Hematopoietic multipotent progenitor cell treated with erythropoietin and hydrocortisone succinate and interleukin-3 and kit ligand, for 4 days (in vitro differentiated cells): Measurements from ENCODE around the gene CCDC69.

Experiments used
- DNase-seq: peaks from one replicate; pipeline ENCODE4 v3.0.0-alpha.2; 2015

The CCDC69 gene

DNA sequence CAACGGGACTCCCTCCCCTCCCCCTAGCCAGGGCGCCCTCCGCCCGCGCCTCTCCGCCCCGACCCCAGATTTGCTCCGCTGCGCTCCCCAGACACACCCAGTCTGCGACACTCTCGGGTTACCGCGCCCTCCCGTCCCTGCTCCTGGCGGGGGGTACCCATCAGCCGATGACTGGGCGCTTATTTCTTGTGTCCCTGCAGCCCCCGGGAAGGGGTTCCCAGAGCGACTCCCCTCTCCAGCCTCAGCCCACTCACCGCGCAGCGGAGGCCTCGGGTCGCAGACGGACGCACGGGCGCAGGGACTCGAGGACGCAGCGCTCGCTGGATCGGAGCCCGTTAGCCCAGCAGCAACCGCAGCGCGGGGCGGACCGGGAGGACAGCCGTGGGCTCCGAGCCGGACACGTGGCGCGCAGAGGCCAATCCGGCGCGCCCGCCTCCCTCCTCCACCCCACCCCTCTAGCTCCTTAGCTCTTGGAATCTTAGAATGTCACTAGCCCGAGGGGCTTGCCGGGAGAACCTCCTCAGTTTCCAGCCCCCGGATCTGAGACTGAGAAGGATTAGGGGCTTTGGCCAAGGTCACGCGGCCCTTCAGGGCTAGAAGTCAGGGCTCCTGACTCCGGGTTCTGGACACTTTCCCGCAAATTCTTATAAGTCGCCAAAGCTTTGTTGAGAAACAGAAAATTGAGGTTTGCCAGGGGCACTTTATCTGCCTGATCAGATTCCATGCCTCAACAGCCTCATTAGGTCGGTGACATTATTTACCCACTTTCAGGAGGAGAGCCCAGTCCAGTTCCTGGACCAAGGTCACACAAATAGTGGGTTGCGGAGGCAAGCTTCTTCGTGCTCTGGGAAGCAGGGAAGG, 66.2 kb downstream of the CCDC69 start, which contains the start of gene ANXA6:
ANXA6 (minus strand) TSS at position 354 of the 861 bp plus-strand sequence. CDS start 9,878 bp downstream, outside the sequence.
- DNase-seq = peak; percentile 87

DNA sequence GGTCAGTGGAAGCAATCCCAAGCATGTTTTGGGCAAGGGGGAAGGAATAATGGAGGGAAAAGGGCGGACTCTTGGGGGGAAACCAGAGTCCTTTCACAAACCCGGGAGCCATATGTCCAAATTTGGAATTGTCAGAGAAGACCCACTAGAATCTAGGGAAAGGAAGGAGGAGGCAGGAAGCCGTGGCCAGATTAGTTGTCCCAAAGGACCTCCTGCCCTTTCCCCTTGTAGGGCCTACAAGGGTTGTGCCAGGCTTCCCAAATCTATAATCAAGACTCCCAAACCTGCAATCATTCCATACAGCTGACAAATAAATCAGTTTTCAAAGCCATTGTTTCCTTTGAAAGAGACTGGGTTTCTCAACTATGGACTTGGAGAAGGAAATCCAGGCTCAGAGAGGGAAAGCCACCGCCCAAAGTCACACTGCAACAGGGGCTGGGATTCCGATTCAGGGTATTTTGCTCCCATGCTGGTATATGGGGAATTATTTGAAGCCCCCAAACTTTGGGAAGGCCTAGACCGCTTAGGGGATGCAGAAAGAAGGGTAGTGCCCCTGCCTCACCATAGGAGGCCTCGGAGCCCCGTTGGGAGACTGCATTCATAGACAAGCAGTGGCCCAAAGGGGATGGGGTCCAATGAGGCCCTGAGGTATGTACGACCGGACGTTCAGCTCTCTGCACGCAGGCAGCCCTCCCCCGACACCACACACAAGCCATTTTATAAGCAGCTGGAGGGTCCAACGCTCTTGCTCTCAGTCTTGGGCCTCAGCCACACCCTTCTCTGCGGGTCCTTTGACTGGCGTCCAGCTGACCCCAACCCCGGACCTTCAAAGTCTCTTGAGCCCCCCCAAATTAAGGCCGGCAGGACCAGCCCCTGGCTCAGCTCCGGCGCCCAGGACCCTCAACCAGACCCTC, 67.1 kb downstream of the CCDC69 start:
- peak; percentile 56 for DNase-seq

DNA sequence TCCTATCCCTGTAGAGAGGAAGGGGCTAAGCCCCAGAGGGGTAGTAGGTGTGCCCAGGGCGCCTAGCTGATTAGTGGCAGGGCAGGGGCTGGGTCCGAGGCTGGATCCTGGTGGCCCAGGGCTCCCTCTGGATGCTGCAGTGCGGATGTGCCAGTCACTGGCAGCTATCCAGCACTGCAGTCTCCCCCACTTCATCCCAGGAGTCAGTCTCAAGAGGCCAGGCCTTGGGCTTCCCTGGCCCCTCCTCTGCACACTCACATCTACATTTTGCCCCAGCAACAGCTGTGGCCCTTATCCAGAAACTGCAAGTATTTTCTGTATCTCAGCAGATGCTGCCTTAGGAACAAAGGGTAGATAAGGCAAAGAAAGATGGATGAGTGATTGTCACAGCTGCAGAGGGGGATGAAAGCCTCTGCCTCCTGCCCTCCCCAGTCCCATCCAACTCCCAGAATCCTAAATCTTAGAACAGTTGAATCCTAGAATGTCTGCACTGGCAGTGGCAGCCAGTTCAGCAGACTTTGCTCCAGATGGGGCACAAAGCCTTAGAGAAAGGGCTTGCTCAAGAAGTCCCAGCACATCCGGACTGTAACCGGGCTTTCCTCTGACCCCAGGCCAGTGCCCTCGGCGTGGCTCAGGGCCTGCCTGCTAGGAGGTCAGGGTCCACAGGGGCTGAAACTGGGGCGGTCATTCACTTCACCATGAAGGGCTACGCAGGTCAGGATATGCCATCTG, 68.0 kb downstream of the CCDC69 start:
- DNase-seq = peak; percentile 69

DNA sequence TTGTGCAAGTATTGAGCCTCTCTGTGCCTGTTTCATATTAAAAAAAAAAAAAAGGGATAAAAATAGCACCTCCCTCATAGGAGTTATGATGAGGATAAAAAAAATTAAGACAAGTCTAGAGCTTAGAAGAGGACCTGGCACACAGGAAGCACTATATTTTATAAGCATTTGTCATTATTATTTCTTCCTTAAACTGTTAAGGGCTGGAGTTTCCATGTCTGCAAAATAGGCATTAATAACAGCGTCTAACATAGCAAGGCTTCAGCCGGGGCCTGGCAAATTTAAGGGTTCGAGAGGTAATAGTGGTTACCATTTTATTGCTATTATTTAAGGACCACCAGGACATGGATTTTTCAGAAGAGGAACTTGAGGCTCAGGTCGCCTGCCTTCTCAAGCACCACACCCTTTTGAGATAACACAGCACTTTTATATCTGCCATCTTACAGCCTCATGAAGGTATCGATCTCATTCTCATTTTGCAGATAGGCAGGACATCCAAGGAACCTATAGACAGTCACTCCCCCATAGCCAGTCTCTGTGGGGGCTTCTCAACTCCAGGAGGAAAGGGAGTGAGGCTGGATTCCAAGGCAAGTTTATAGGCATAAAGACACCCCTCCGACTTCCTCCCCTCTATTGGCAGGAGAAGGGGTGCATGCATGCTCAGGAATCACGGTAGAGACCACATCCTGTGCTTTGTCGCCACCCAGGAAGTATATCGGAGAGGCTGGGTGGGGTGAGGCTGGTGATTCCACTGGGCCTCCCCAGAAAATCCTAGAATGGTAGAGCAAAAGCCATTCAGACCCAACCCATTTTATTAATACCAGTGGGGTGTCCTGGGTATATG, 68.7 kb downstream of the CCDC69 start:
- peak; percentile 53 for DNase-seq

DNA sequence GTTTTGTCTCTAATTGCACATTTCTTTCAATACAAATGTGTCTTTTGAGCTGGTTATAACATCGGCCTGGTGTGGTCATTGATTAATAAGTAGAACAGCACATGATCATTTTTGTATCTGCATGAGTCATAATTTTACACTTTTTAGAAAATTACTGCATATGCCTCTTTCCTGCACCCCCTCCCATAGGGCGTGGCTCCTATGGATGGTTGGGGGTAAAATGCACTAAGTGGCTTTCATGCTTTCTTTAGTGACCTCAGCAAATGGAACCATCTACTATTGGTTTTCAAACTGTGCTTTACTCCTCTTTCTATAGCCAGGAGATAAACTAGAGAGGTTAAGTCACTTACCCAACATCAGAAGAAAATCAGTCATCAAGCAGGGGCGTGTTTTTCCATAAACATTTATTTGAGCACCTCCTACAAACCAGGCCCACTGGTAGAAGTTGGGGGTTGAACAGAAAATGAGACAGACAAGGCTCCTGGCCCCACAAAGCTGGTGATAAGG, 70.1 kb downstream of the CCDC69 start:
- DNase-seq = no peak

DNA sequence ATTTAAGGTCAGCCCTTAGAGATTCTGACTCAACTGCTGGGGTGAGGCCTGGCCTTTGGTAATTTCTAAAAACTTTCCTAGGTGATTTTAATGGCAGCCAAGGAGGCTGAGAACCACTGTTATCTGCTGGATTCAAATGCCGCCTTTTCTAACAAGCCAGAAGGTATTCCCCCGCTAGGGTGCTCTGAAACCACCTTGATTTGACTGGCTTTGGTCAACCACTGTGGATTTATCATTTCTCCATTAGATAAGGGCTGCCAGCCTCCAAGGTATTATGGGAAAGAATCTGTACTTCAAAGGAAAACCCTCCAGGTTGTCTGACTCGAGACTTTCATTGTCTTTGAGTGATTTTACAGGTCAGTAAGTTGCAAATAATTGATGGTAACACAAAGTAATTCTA, 70.6 kb downstream of the CCDC69 start:
- DNase-seq = no peak

DNA sequence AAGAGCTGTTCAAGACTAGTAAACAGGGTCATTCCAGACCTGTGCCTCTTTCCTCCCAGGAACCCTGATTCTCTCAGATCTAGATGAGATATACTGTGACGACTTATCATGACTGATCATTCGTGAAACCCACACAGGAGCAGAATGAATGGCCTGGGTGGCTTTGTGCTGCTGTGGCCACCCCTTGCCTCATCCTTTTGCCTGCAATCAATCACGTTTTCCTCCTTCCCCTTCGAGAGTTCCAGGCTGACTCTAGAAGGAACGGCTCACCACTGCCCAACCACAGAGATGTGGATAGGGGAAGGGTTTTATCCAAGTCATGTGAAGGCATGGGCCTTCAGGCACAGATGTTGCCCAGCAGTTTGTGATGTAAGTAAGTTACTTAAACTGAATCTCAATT, 72.1 kb downstream of the CCDC69 start:
- DNase-seq = peak; percentile 83

DNA sequence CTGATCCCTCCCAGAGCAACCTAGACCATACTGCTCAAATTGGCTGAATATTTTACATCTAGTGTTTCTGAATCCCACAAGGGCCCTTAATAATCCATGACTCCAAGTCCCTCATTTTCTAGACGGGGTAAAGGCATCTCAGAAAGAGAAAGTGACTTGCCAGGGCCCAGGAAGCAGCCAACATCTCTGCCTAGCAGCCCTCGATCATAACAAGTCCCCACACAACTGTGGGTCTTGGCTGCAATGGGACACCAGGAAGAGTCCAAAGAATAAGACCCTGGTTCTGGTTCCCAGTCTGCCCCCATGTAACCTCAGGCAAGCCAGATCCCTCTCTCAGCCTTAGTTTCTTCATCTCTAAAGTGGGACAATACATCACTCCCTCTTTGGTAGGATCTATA, 72.6 kb downstream of the CCDC69 start:
- DNase-seq = no peak

DNA sequence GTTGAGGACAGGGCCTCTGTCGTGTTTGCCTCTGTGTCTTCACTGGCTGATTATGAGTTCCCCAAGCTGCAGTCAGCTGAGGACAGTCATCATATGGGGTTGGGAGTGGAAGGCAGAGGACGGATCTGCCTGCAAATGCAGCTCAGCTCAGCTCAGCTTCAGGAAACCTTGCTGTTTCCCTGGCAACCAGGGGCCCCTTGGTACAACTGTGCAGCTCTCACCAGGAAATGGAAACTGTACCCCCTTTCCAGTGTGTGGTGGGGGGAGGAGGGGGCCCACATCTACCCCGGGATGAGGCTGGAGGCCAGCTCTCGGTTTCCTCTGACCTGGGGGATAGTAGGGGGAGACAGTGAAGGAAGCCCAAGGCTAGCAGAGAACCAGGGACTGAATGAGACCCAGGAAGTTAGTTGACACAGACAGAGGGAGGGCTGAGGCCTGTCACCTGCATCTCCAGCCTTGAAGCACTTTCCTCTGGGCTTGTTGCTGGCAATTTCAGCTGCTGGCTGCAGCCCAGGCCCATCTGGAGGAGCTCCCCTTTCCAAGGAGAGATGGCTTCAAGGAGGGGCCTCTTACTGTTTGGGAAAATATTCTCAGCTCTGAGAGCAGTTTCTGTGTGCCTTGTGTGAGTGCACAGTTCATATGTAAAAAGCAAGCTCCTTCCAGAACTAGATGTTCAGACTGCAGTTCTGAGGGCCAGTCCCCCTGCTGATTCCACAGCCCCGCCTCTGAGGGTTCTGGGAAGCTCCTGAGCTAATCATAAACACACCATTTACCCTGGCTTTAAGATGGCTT, 73.2 kb downstream of the CCDC69 start:
- peak; percentile 81 for DNase-seq

DNA sequence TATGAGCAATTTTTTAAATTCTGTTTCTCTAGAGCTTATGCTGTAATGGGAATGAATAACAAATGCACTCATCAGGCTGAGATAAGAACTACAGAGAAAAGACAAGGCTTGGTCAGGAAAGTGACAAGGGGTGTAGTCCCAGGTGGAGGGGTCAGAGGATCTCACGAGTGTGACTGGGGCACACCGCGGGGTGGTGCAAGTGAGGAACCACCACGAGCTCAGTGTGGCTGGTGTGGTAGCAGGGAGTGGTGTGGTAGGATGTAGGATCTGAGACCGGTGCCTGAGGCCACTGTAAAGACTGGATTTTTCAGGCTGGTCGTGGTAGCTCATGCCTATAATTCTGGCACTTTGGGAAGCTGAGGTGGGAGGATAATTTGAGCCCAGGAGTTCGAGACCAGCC, 75.3 kb downstream of the CCDC69 start:
- no peak for DNase-seq

DNA sequence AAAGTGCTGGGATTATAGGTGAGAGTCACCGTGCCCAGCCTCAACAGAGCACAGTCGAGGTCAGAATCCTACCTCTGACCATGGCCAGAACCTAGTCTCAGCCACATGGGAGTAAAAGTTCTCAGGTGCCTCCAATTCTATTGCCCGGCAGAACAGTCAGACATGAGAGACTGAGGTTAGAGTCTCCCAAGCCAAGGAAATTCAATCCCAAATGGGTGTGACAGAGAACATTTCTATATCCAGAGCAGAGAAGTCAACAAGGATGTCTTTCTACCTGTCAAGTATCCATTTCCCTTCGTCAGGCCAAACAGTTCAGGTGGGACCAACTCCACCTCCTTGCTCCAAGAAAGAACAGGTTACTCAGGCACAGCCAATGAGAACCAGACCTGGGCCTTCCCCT, 76.9 kb downstream of the CCDC69 start:
- DNase-seq = no peak

DNA sequence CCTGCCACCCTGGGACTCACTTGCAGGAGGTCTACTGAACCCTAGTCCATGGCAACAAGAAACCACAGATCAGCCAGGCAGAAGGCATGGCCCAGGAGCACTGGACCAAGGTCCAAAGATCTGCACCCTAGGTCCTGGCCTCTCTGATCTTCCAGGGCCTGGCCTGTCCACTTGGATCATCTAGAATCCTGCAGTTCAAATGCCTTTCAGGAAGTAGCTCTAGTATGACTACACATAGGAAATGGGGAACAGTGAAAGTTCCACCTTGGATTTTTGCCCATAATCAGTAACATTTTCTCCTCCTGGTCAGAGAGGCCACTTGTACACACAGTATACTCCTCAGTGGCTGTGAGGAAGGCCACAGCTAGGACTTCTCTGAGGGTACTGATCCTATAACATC, 77.8 kb downstream of the CCDC69 start:
- no peak for DNase-seq

DNA sequence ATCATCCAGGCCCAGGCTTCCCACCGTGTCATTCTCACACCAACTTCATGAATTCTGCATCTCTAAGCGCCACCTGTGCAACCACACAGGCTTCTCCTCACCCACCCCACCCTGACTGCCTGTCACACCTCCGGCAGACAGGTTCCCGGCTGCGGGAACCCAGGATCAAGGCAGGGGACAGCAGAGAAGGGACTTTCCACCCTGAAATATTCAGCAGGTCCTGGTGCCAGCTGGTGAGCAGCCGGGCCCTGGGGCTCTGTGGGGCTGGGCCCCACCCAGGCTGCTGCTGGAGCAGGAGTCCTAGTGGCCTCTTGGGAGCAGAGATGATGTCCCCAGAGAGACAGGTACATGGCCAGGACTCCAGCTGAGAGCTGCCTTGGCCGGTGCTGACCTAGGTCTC, 79.0 kb downstream of the CCDC69 start:
- DNase-seq = no peak

DNA sequence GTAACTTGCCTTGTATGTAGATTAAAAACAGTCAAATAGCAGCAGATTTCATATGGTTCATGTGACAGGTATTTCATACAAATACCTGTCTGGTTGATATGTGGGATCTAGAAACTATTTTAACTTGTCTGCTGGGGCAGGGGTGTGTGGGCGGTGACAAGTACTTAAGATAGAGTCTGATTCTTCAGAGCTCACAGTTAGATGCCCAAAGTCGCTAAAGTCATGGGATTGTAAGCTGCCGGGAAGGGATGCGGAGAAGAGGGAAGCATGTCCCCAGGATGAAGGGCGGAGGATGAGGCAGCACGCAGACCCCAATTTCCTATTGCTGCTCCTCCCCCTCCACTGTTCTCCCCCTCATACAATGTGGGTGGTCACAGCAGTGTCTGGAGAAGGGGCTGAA, 79.6 kb downstream of the CCDC69 start:
- DNase-seq = no peak

DNA sequence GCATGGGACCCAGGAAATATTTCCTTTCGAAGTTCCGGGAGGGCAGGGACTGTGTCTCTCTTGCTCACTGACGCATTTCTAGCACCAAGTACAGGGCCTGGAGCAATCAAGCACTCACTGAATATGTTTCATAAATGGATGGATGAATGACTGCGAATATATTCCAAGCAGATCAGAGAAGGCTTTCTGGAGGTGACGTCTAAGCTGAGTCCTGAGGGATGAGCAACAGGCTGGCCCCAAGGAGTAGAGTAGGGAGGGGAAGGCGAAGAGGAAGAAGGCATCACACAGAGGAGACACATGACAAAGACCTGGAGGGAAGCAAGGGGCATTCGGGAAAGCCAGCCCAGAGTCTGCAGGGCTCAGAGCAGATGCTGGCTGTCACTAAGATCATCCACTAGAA, 80.2 kb downstream of the CCDC69 start:
- DNase-seq = no peak

DNA sequence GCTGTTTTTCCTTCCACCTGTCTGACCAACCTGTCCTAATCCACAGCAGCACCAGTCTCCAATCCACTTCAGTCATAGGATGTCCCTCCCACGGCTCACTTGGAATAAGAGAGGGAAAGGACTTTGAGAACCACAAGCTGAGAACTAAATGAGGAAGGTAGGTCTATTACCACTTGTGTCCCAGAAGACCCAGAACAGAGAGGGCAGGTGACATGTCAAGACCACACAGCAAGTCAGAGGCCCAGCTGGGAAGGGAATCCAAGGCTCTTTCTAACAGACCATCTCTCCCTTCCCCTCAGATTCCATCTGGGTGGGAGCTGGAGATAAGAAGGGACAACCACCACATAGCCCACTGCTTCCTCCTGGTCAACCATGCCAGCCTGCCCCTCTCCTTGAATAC, 81.0 kb downstream of the CCDC69 start:
- no peak for DNase-seq

DNA sequence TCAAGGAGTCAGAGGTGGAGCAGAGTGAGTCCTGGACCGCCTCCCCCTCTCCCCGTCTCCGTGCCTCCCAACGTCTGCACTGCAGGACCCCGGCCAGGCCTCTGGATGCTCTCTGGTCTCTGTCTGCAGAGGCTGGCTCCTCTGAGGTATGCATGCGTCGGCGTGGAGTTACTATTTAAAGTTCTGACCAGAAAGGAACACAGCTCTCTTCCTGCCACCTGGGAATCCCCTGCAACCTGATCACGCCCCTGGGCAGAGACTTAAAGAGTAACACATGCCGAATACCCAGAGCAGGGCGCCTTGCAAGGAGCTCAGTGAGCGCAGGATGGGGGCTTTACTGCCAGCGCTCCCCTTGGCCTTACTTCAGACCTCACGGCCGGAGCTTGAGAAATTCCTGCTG, 82.4 kb downstream of the CCDC69 start:
- no peak for DNase-seq

DNA sequence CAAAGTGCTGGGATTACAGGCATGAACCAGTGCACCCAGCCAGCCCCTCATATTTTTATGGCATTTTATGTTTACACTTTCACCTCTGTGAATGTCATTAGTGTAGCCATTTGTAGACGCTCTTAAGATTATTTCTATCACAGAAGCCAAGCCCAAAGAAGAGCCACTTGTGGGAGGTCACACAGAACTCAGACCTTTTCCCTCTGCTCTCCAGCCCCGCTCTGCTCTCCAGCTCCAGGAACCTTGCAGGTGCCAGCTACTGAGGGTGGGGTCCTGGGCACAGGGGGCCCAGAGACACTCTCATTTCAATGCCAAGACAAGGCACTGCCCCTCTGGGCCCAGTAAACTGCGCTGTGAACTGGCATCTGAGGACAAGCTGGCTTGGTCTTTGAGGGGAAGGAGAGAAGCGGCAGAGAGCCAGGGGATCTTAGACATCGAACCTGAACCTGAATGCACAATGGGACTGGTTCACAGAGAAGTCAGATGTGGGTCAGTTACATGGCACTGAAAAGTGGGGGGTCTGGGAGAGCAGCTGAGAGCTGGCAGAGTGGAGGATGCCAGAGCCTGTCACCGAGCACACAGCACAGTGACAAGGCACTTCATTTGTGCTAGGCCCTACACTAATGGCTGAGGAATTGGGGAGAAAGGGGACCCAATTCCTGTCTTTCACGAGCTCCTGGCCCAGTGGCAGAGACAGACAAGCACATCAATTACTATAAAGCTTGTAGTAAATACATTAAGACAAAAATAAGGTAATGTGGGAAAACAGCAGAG, 83.0 kb downstream of the CCDC69 start:
- DNase-seq = no peak

DNA sequence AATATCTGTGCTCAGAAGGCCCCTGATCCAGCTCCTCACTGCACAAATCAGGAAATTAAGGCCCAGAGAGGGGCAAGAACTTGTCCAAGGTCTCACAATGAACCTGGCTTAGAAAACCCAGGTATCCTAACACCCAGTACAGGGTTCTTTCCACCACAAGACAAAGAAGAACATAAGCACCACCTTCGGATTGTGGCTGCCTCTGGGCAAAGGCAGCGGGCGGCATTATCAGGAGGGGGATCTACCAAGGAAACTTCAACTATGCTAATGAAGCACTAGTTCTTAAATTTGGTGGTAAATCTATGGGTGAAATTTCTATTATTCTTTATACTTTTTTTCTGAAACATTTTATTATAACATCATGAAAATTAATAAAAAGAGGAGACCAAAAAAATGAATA, 84.2 kb downstream of the CCDC69 start:
- no peak for DNase-seq

DNA sequence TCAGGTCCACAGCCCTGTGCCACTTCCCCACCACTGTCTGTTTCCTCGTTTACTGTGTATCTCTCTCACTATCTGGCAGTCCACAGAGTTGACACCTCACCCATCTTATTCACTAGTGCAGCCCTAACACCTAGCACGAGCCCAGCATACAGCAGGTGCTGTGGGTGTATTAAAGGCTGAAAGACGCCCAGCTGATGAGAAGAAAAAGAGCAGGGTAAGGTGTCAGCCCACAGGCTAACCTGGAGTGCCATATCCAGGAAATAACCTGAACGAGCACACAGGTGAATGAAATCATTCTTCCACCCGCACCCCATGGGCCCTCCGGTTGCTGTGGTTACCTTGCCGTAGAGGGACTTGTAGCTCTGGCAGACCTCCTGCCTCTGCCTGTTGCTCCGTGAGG, 84.9 kb downstream of the CCDC69 start:
- no peak for DNase-seq
